ENCODE measurements around the gene TRPV5.

The TRPV5 gene

DNA sequence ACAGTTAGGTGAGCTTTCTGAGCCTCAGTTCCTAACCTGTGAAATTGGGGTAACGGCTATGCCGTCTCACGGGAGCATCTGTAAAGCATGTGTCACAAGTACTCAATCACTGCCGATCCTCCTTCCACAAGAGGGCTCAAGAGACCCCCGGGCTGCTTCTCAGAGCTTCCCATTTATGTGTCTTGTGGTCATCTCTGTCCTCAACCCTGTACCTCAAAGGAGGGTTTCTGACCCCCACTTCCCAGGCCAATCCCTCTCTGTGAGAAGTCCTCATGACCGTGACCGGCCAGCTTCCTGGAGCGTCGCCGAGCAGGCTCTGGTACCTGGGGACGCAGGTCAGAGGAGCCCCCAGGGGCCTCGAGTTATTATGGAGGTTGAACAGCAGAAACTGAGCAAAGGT is 510 bp upstream of the TRPV5 start:
- DNase-seq (ENCODE audit: low read depth): no peak
- TF ChIP-seq, protein P1, sequence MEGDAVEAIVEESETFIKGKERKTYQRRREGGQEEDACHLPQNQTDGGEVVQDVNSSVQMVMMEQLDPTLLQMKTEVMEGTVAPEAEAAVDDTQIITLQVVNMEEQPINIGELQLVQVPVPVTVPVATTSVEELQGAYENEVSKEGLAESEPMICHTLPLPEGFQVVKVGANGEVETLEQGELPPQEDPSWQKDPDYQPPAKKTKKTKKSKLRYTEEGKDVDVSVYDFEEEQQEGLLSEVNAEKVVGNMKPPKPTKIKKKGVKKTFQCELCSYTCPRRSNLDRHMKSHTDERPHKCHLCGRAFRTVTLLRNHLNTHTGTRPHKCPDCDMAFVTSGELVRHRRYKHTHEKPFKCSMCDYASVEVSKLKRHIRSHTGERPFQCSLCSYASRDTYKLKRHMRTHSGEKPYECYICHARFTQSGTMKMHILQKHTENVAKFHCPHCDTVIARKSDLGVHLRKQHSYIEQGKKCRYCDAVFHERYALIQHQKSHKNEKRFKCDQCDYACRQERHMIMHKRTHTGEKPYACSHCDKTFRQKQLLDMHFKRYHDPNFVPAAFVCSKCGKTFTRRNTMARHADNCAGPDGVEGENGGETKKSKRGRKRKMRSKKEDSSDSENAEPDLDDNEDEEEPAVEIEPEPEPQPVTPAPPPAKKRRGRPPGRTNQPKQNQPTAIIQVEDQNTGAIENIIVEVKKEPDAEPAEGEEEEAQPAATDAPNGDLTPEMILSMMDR (IDR thresholded peaks at IDR 0.05; ENCODE audit: low read depth, low read length, missing control alignments): no peak
- no peak overlapping the region for H3K4me3 ChIP-seq (ENCODE audit: low read depth, low read length)

DNA sequence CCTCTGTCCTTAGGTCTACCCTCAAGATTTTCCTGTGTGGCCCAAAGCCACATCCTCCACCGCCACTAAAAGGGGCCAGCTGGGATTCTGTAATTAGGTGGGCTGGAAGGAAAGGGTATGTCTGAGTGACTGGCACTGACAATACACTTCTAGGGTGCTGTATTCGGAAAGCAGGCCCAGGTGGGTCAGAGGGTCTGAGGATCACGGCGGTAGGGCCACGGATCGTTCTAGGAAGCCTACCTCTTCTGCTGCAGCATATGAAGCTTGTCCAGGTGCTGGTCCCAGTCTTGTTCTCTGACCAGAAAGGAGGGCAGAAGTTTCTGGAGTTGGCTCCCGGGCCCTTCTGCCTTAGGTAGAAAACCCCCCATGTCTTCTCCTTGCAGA is 462 bp downstream of the TRPV5 start:
- DNase-seq (ENCODE audit: low read depth): no peak
- TF ChIP-seq, protein P1 (IDR thresholded peaks at IDR 0.05; ENCODE audit: low read depth, low read length, missing control alignments): no peak
- no peak overlapping the region for H3K4me3 ChIP-seq (ENCODE audit: low read depth, low read length)

DNA sequence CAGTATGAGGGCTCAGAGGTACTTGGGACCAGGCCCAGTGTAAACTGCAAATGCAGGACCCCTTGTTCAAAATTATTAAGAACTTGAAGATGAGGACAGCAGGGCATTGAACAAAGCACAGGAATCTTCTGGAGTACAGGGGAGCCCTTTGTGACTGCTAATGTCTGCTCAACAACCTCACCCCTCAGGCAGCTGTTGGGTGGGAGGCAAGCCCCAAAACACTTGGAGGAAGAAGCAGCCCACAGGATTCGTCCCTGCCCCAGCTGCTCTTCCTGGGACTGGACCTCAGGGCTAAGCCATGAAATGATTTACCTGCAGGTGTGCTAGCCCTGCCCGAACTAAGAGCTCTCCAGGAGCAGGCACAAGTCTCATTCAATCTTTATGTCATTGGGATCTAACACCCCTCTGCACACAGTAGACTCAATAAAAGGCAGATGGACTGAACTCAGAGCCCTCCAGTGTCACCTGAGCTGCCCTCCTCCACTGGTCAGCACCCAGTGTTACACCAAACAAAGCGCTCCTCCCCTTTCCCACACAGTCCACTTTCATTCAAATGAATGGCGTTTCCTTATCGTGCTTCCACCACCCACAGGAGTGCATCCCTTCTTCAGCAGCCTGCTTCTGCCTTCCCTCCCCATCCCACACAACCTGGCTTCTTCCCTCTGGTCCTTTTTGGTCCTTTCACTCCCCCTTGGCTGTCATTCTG is 1.0 kb downstream of the TRPV5 start:
- TF ChIP-seq, protein P1 (IDR thresholded peaks at IDR 0.05; ENCODE audit: low read depth, low read length, missing control alignments): no peak
- H3K4me3 ChIP-seq (ENCODE audit: low read depth, low read length): no peak overlapping the region
- no peak for DNase-seq (ENCODE audit: low read depth)

DNA sequence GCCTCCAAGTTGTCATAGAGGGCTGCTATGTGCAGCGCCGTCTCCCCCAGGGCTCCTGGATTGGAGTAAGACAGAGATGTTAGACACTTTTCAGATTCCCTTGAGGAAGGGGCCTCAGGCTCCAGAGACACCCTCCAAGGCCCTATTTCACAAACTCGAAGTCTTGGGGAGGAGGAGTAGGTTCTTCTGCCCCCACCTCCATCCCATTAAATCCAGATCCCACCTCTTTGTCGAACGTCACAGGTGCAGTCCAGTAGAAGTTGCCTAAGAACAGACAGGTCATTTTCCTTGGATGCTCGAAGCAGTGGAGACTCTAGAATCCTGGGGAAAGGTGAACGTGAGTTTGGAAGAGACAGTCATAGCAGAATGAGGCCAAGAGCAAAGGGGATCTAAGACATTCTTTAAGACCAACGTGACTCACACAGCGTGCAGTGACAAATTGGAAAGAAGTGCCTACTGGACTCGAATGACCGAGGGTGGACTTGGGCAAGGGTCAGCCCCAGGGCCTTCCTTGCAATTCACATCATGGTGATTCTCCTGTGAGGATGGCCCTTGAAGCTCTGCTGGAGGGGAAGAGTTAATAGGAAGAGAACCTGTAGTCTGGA is 3.3 kb downstream of the TRPV5 start:
- H3K4me3 ChIP-seq (ENCODE audit: low read depth, low read length): no peak overlapping the region
- no peak for DNase-seq (ENCODE audit: low read depth)
- TF ChIP-seq, protein P1 (IDR thresholded peaks at IDR 0.05; ENCODE audit: low read depth, low read length, missing control alignments): no peak

DNA sequence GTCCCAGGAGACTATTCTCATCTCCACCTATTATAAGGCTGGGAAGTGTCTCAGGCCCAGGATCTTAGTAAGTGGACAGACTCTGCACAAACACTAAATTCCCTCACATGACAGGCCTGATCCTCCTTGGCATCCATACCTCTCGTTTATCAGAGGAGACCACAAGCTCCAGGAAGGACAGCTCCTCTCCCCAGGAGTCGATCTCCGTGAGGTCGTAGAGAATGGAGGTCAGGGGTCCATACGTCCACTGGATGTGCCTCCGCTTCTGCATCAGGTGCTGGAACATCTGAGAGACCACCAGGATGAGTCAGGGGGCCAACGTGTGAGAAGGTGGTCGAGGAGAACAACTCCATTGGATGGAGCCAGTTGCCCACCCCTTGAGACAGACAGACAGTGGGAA is 5.6 kb downstream of the TRPV5 start:
- no peak for DNase-seq (ENCODE audit: low read depth)
- TF ChIP-seq, protein P1 (IDR thresholded peaks at IDR 0.05; ENCODE audit: low read depth, low read length, missing control alignments): no peak
- H3K4me3 ChIP-seq (ENCODE audit: low read depth, low read length): no peak overlapping the region

DNA sequence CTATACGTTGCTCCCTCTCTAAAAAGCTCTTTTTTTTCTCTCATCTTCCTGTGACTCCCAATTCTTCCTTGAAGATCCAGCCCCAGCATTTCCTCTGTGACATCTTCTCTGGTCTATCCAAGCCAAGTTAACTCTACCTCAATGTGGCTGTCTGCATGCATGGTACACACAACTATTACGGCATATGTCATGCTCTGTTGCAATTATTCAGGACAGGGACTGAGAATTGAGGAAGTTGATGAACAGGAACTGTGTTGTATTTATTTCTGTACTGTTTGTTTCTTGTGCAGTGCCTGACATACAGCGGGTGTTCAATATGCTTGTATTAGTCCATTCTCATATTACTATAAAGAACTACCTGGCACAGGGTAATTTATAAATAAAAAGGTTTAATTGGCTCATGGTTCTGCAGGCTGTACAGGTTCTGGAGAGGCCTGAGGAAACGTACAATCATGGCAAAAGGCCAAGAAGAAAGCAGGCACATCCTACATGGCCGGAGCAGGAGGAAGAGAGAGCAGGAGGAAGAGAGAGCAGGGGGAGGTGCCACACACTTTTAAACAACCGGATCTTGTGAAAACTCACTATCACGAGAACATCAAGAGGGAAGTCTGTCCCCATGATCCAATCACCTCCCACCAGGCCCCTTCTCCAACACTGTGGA is 6.3 kb downstream of the TRPV5 start:
- H3K4me3 ChIP-seq (ENCODE audit: low read depth, low read length): no peak overlapping the region
- TF ChIP-seq, protein P1 (IDR thresholded peaks at IDR 0.05; ENCODE audit: low read depth, low read length, missing control alignments): no peak
- DNase-seq (ENCODE audit: low read depth): no peak
